ENCODE data around the gene MORC3.
"Not testable (repeated sequence)": the region's sequence is repeated elsewhere in the genome, so short reads cannot be mapped to it uniquely, and the experiment has no call there.

Gene MORC3

GRCh38 chr21:36319767-36320420 lies at the start of gene MORC3:
Gene MORC3, plus strand, starts transcription at chr21:36320197. Its CDS starts 68 bp downstream, at chr21:36320265.
- DNase-seq: peak; percentile 100

- not testable (repeated sequence) for DNase-seq
These were observed 49.0 kb upstream of the MORC3 start for GRCh38 chr21:36270786-36271695.

- DNase-seq: no peak
These were observed 45.9 kb upstream of the MORC3 start for GRCh38 chr21:36274128-36274527.

- no peak for DNase-seq
These were observed 37.3 kb upstream of the MORC3 start for GRCh38 chr21:36282568-36283230.

- not testable (repeated sequence) for DNase-seq
These were observed 36.8 kb upstream of the MORC3 start for GRCh38 chr21:36283231-36283622.

GRCh38 chr21:36288651-36289243 lies 31.2 kb upstream of the MORC3 start:
- no peak for DNase-seq

- DNase-seq: no peak
These were observed 28.5 kb upstream of the MORC3 start for GRCh38 chr21:36291509-36291908.

- DNase-seq: no peak
These were observed 22.5 kb upstream of the MORC3 start for GRCh38 chr21:36297406-36297937.

GRCh38 chr21:36297938-36298572 lies 21.9 kb upstream of the MORC3 start:
- no peak for DNase-seq

- no peak for DNase-seq
These were observed 13.0 kb upstream of the MORC3 start for GRCh38 chr21:36306872-36307534.

GRCh38 chr21:36310016-36310415 lies 10.0 kb upstream of the MORC3 start:
- DNase-seq: no peak

- DNase-seq: not testable (repeated sequence)
These were observed 6.6 kb upstream of the MORC3 start for GRCh38 chr21:36313446-36313845.

- DNase-seq: not testable (repeated sequence)
These were observed 4.0 kb upstream of the MORC3 start for GRCh38 chr21:36316045-36316444.

GRCh38 chr21:36316872-36317484 lies 3.0 kb upstream of the MORC3 start:
- no peak for DNase-seq

GRCh38 chr21:36319406-36319766 lies 611 bp upstream of the MORC3 start:
- not testable (repeated sequence) for DNase-seq

- peak; percentile 79 for DNase-seq
These were observed 676 bp downstream of the MORC3 start for GRCh38 chr21:36320421-36321324.

- DNase-seq: peak; percentile 91
These were observed 1.5 kb downstream of the MORC3 start for GRCh38 chr21:36321325-36322082.

GRCh38 chr21:36322083-36322424 lies 2.1 kb downstream of the MORC3 start:
- no peak for DNase-seq

GRCh38 chr21:36323032-36323431 lies 3.0 kb downstream of the MORC3 start:
- DNase-seq: no peak

All from NCI-H1092 treated with DMSO at 0.1 percent for 48 hours (cell line).